Endothelial cell of umbilical vein (primary cell): ENCODE measurements around the gene MYCT1. TPM values are rescaled to one million over a fixed set of nuclear protein-coding genes. Genes with fewer than 3 reads are reported as not detected.

Experiments
- BruUV-seq: library from RNA; stranded (reverse); fragments of 400-500 nt; replicated peaks from 2 replicates; lab custom pipeline; 2021; lab: Mats Ljungman, UMichigan
- CTCF ChIA-PET: fragments of 300-600, 350-600 bp; sonication (Branson Sonifier 250); formaldehyde crosslinking; loops from one replicate; lab custom pipeline; 2021; ENCODE audit warnings: antibody characterized with exemption, inconsistent platforms; lab: Charles Lee
- POLR2A ChIA-PET: fragments of 300-600, 350-600 bp; sonication (Branson Sonifier 250); formaldehyde crosslinking; loops from one replicate; lab custom pipeline; 2021; ENCODE audit warnings: antibody characterized with exemption, inconsistent platforms; lab: Charles Lee
- DNase-seq: peaks from one replicate; pipeline ENCODE4 v3.0.0-alpha.2; 2011; ENCODE audit warnings: low read depth, low spot score
- FAIRE-seq: peaks from 2 replicates; lab custom pipeline; 2011; peaks lifted over from hg19 to GRCh38; lab: Jason Lieb, UNC
- H2AFZ ChIP-seq: 2 replicates; pipeline ENCODE4 v1.6.0; 2012; ENCODE audit warnings: low read depth, low read length, control low read depth, inconsistent platforms
- H3K27ac ChIP-seq: 2 replicates; pipeline ENCODE4 v1.5.1; 2011; ENCODE audit warnings: low read depth, mild to moderate bottlenecking, control low read depth, low read length, moderate library complexity; ENCODE audit not compliant: insufficient read depth
- H3K27me3 ChIP-seq, 2 experiments: 2 replicates each; pipeline versions ENCODE4 v1.6.0 to v1.6.1; 2011; ENCODE audit warnings: low read length in 2 of 2, mixed read lengths in 1 of 2; ENCODE audit not compliant: control insufficient read depth in 2 of 2, insufficient read depth in 2 of 2
- H3K36me3 ChIP-seq, 2 experiments: 2 replicates in 1 of 2; 3 replicates in 1 of 2; pipeline ENCODE4 v1.5.1; 2011; ENCODE audit warnings: low read length in 2 of 2, mild to moderate bottlenecking in 1 of 2, moderate library complexity in 1 of 2; ENCODE audit not compliant: control insufficient read depth in 2 of 2, insufficient read depth in 2 of 2; ENCODE audit errors: extremely low read depth in 1 of 2
- H3K4me1 ChIP-seq: 3 replicates; pipeline ENCODE4 v1.5.1; 2011; ENCODE audit warnings: mild to moderate bottlenecking, low read length; ENCODE audit not compliant: control insufficient read depth, insufficient read depth; ENCODE audit errors: extremely low read depth
- H3K4me2 ChIP-seq: 2 replicates; pipeline ENCODE4 v1.6.1; 2011; ENCODE audit warnings: low read length, control low read depth, mixed read lengths; ENCODE audit not compliant: insufficient read depth
- H3K4me3 ChIP-seq, 3 experiments: fragments of 200-600 bp in 1 of 3; sonication (generic), shearing (Covaris generic) in 1 of 3; replicated peaks in 1 of 3; 2 replicates each; pipeline ENCODE4 v1.5.1; 2011 to 2016; ENCODE audit warnings: control low read depth in 3 of 3, low read length in 3 of 3, mild to moderate bottlenecking in 2 of 3, inconsistent platforms in 1 of 3, low read depth in 1 of 3, moderate library complexity in 1 of 3; ENCODE audit not compliant: insufficient read depth in 1 of 3
- H3K79me2 ChIP-seq: 2 replicates; pipeline ENCODE4 v1.6.0; 2012; ENCODE audit warnings: low read length, inconsistent platforms; ENCODE audit not compliant: control insufficient read depth, insufficient read depth
- H3K9ac ChIP-seq: replicated peaks from 2 replicates; pipeline ENCODE3; 2011; ENCODE audit warnings: low read length, control low read depth; ENCODE audit not compliant: insufficient read depth; ENCODE audit errors: extremely low read depth
- H3K9me1 ChIP-seq: replicated peaks from 3 replicates; pipeline ENCODE4 v1.6.0; 2011; ENCODE audit warnings: mild to moderate bottlenecking, low read length; ENCODE audit not compliant: control insufficient read depth, insufficient read depth; ENCODE audit errors: extremely low read depth
- H3K9me3 ChIP-seq: replicated peaks from 2 replicates; pipeline ENCODE4 v1.5.1; 2012; ENCODE audit warnings: low read length, inconsistent platforms; ENCODE audit not compliant: control insufficient read depth, insufficient read depth
- H4K20me1 ChIP-seq: replicated peaks from 2 replicates; pipeline ENCODE3; 2011; ENCODE audit warnings: mild to moderate bottlenecking, low read length; ENCODE audit not compliant: control insufficient read depth, insufficient read depth; ENCODE audit errors: extremely low read depth
- EZH2 ChIP-seq: IDR thresholded peaks from 2 replicates; pipeline ENCODE4 v1.6.1; 2012; ENCODE audit warnings: borderline replicate concordance, low read depth, mild to moderate bottlenecking, moderate library complexity, low read length, inconsistent platforms; ENCODE audit not compliant: severe bottlenecking
- FOS ChIP-seq: IDR thresholded peaks from 2 replicates; pipeline ENCODE4 v1.6.1; 2011; ENCODE audit warnings: mild to moderate bottlenecking, low read length, moderate library complexity, borderline replicate concordance; ENCODE audit not compliant: insufficient read depth
- GATA2 ChIP-seq: IDR thresholded peaks from 2 replicates; pipeline ENCODE4 v1.7.0; 2011; ENCODE audit warnings: low read depth, mild to moderate bottlenecking, moderate library complexity, mixed read lengths, low read length; ENCODE audit not compliant: insufficient read length, insufficient read depth
- JUN ChIP-seq: IDR thresholded peaks from 2 replicates; pipeline ENCODE4 v1.6.1; 2011; ENCODE audit warnings: borderline replicate concordance, low read depth; ENCODE audit not compliant: insufficient read length, insufficient read depth
- MAX ChIP-seq: IDR thresholded peaks from 2 replicates; pipeline ENCODE4 v1.6.1; 2011; ENCODE audit not compliant: insufficient read depth, insufficient read length
- MYC ChIP-seq: IDR thresholded peaks from one replicate; pipeline ENCODE4 v1.6.1; 2011; ENCODE audit warnings: mild to moderate bottlenecking, low read depth, low read length
- POLR2A ChIP-seq: IDR thresholded peaks from 2 replicates; pipeline ENCODE4 v1.6.1; 2012; ENCODE audit warnings: low read depth, mild to moderate bottlenecking, control low read depth, low read length
- POLR2AphosphoS5 ChIP-seq: IDR thresholded peaks from 2 replicates; pipeline ENCODE4 v1.6.1; 2012; ENCODE audit warnings: low read depth, mild to moderate bottlenecking, control low read depth, low read length, moderate library complexity; ENCODE audit not compliant: insufficient read depth
- dilution Hi-C: fragments of 300-500 bp; cut with MboI; formaldehyde crosslinking; loops from one replicate; pipeline ENCODE4 v1.15.0; 2019; ENCODE audit warnings: low sequenced_read_pairs; ENCODE audit not compliant: extremely low pct_ligation_motif_present
- intact Hi-C: fragments of 100-400 bp; cut with micrococcal nuclease; formaldehyde crosslinking; loops from one replicate; pipeline ENCODE4 v1.10.0; 2022
- polyA plus RNA-seq, 4 experiments: library from polyadenylated mRNA; depleted of rRNA in 3 of 4; stranded (reverse) in 3 of 4; unstranded in 1 of 4; fragments of >200 nt; gene quantifications; 2 replicates each; pipeline versions ENCODE4 v1.2.1 to v1.2.3, GENCODE V29; 2011 to 2012; ENCODE audit warnings: missing spikeins in 1 of 4
- total RNA-seq: library from RNA; stranded (reverse); gene quantifications from 2 replicates; pipeline ENCODE4 v1.2.3, GENCODE V29; 2021
- TF ChIP-seq, protein P1 (sequence below), 2 donors: IDR thresholded peaks; 1 replicate in 1 of 2; 2 replicates in 1 of 2; pipeline ENCODE4 v1.5.1; 2011; ENCODE audit warnings: low read length in 2 of 2, mild to moderate bottlenecking in 2 of 2, moderate library complexity in 2 of 2, control low read depth in 1 of 2, inconsistent platforms in 1 of 2, low read depth in 1 of 2; ENCODE audit not compliant: insufficient read depth in 1 of 2; ENCODE audit errors: extremely low read depth in 1 of 2

MYCT1 gene
- total and polyA plus RNA-seq, 2 donors (not counting 3 experiments of a cell fraction or from before 2014, with no cell fraction given) = 110 to 119 TPM

DNA sequence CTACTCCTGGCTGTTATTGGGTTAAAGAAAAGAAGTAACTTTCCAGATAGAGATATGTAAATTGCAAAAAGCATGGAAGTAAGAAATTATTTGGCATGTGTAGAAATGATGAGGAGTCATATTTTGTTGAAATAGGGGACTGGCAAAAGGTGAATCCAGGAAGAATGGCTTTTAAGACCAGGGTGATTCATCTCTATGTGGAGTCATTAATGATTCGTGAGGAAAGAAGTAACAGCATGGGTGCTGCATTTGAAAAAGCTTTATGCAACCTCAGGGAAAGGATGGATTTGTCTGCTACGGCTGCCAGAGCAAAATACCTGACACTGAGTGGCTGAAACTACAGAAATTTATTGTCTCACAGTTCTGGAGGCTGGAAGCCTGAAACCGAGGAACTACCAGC is 45.7 kb upstream of the MYCT1 start:
- H3K27me3 ChIP-seq = no peaks in the 10 kb centered on the region
- no peak overlapping the region for H2AFZ ChIP-seq
- no peak overlapping the region for H3K4me3 ChIP-seq
- no peaks in the 10 kb centered on the region for H3K79me2 ChIP-seq
- H4K20me1 ChIP-seq = no peaks in the 10 kb centered on the region
- no peak overlapping the region for H3K9ac ChIP-seq
- DNase-seq (no peak), FAIRE-seq (no peak)
- BruUV-seq = no TSS peak
- CTCF ChIA-PET = interaction anchor here (0.7 to 1.9 kb wide), 2 partner anchors 9 to 12 kb away, joined by 3 to 6 read pairs; no protein-coding TSS in a partner anchor
- H3K9me3 ChIP-seq = no peaks in the 10 kb centered on the region
- dilution Hi-C loops (no loop called here), intact Hi-C loops (no loop called here)
- TF ChIP-seq POLR2AphosphoS5 (no peak), MAX (no peak), JUN (no peak), FOS (no peak), MYC (no peak)
- no peaks in the 10 kb centered on the region for H3K36me3 ChIP-seq
- POLR2A ChIA-PET = no interaction called here
- H3K27ac ChIP-seq = no peak overlapping the region
- no peaks in the 10 kb centered on the region for H3K4me1 ChIP-seq
- no peak overlapping the region for H3K4me2 ChIP-seq
- H3K9me1 ChIP-seq = no peaks in the 10 kb centered on the region

DNA sequence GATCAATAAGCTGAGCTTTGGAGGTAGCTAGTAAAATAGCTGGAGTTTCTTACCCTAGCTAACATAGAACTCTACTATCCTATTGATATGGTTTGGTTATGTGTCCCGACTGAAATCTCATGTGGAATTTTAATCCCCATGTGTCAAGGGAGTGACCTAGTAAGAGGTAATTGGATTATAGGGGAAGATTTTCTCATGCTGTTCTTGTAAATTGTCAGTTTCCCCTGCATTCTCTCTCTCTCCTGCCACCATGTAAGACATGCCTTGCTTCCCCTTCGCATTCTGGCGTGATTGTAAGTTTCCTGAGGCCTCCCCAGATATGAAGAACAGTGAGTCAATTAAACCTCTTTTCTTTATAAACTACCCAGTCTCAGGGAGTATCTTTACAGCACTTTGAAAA is 35.9 kb upstream of the MYCT1 start:
- no peaks in the 10 kb centered on the region for H4K20me1 ChIP-seq
- intact Hi-C loops (no loop called here), dilution Hi-C loops (no loop called here)
- no TSS peak for BruUV-seq
- H3K27ac ChIP-seq = no peak overlapping the region
- H3K4me3 ChIP-seq = no peak overlapping the region
- no peak overlapping the region for H3K9ac ChIP-seq
- no peaks in the 10 kb centered on the region for H3K4me1 ChIP-seq
- FAIRE-seq (no peak), DNase-seq (no peak)
- no peaks in the 10 kb centered on the region for H3K9me3 ChIP-seq
- ChIA-PET CTCF (no interaction called here), POLR2A (no interaction called here)
- H3K9me1 ChIP-seq = no peaks in the 10 kb centered on the region
- H3K4me2 ChIP-seq = no peak overlapping the region
- no peak overlapping the region for H2AFZ ChIP-seq
- no peaks in the 10 kb centered on the region for H3K27me3 ChIP-seq
- no peaks in the 10 kb centered on the region for H3K36me3 ChIP-seq
- H3K79me2 ChIP-seq = no peaks in the 10 kb centered on the region
- TF ChIP-seq, protein P1, sequence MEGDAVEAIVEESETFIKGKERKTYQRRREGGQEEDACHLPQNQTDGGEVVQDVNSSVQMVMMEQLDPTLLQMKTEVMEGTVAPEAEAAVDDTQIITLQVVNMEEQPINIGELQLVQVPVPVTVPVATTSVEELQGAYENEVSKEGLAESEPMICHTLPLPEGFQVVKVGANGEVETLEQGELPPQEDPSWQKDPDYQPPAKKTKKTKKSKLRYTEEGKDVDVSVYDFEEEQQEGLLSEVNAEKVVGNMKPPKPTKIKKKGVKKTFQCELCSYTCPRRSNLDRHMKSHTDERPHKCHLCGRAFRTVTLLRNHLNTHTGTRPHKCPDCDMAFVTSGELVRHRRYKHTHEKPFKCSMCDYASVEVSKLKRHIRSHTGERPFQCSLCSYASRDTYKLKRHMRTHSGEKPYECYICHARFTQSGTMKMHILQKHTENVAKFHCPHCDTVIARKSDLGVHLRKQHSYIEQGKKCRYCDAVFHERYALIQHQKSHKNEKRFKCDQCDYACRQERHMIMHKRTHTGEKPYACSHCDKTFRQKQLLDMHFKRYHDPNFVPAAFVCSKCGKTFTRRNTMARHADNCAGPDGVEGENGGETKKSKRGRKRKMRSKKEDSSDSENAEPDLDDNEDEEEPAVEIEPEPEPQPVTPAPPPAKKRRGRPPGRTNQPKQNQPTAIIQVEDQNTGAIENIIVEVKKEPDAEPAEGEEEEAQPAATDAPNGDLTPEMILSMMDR (IDR thresholded peaks at IDR 0.05; ENCODE audit: extremely low read depth in 1 of 2, insufficient read depth in 1 of 2, low read depth in 1 of 2, low read length in 2 of 2) = no peak
- TF ChIP-seq GATA2 (no peak), MAX (no peak), EZH2 (no peak), FOS (no peak), POLR2AphosphoS5 (no peak), MYC (no peak), JUN (no peak), POLR2A (no peak)
